SK-N-SH (cell line): Measurements from ENCODE around the gene GAS2L1. TPM values are rescaled to one million over a fixed set of nuclear protein-coding genes. Genes with fewer than 3 reads are reported as not detected.

ENCODE experiments used
- CTCF ChIA-PET: fragments of 300-600, 350-600 bp; formaldehyde crosslinking; extraction: SDS; loops from one replicate; lab custom pipeline; 2021; lab: Yijun Ruan, JAX
- POLR2A ChIA-PET: fragments of 350-600 bp; sonication (Branson Sonifier 250); formaldehyde crosslinking; extraction: SDS; loops from one replicate; lab custom pipeline; 2020; ENCODE audit warnings: antibody characterized with exemption, inconsistent platforms; lab: Yijun Ruan, JAX
- DNase-seq: peaks from one replicate; pipeline ENCODE4 v3.0.0; 2012
- H2AFZ ChIP-seq: fragments of 200-600 bp; sonication (generic); 2 replicates; pipeline ENCODE4 v1.8.1; 2016; ENCODE audit warnings: antibody characterized with exemption, mild to moderate bottlenecking, low read depth
- H3F3A ChIP-seq: fragments of 200-600 bp; sonication (generic); replicated peaks from 2 replicates; pipeline ENCODE3; 2016; ENCODE audit warnings: antibody characterized with exemption, mild to moderate bottlenecking; ENCODE audit not compliant: insufficient read depth
- H3K27ac ChIP-seq, 2 experiments: fragments of 200-500 bp in 1 of 2; fragments of 200-600 bp in 1 of 2; sonication (Bioruptor generic) in 1 of 2; sonication (generic), shearing (Covaris generic) in 1 of 2; 2 replicates each; pipeline versions ENCODE4 v1.5.1 to v1.6.1; 2014 to 2016; ENCODE audit warnings: low read depth in 2 of 2, inconsistent platforms in 1 of 2, low read length in 1 of 2, mild to moderate bottlenecking in 1 of 2, mixed read lengths in 1 of 2
- H3K27me3 ChIP-seq: fragments of 200-600 bp; sonication (generic), shearing (Covaris generic); 2 replicates; pipeline ENCODE4 v1.6.1; 2016; ENCODE audit warnings: mixed run types; ENCODE audit not compliant: insufficient read depth
- H3K36me3 ChIP-seq, 2 experiments: fragments of 200-500 bp in 1 of 2; fragments of 200-600 bp in 1 of 2; sonication (Bioruptor generic) in 1 of 2; sonication (generic) in 1 of 2; replicated peaks in 1 of 2; 2 replicates each; pipeline versions ENCODE3 to v1.5.1; 2014 to 2016; ENCODE audit warnings: low read length in 1 of 2, mild to moderate bottlenecking in 1 of 2; ENCODE audit not compliant: insufficient read depth in 2 of 2, control insufficient read depth in 1 of 2
- H3K4me1 ChIP-seq, 2 experiments: fragments of 200-500 bp in 1 of 2; fragments of 200-600 bp in 1 of 2; sonication (Bioruptor generic) in 1 of 2; sonication (generic), shearing (Covaris generic) in 1 of 2; 2 replicates each; pipeline versions ENCODE4 v1.5.1 to v1.6.1; 2014 to 2016; ENCODE audit warnings: low read depth in 1 of 2, low read length in 1 of 2, mixed run types in 1 of 2; ENCODE audit not compliant: insufficient read depth in 2 of 2, control insufficient read depth in 1 of 2
- H3K4me2 ChIP-seq: fragments of 200-600 bp; sonication (generic), shearing (Covaris generic); 2 replicates; pipeline ENCODE4 v1.6.1; 2017; ENCODE audit warnings: mixed run types
- H3K4me3 ChIP-seq, 2 experiments: fragments of 200-500 bp in 1 of 2; fragments of 200-600 bp in 1 of 2; sonication (Bioruptor generic) in 1 of 2; sonication (generic), shearing (Covaris generic) in 1 of 2; 2 replicates each; pipeline versions ENCODE4 v1.5.1 to v1.8.1; 2014 to 2016; ENCODE audit warnings: low read depth in 2 of 2, inconsistent platforms in 1 of 2, low read length in 1 of 2, mild to moderate bottlenecking in 1 of 2, mixed read lengths in 1 of 2, moderate library complexity in 1 of 2
- H3K79me2 ChIP-seq: fragments of 200-600 bp; sonication (generic); 2 replicates; pipeline ENCODE4 v1.8.1; 2017; ENCODE audit warnings: mild to moderate bottlenecking; ENCODE audit not compliant: insufficient read depth
- H3K9ac ChIP-seq: fragments of 200-600 bp; sonication (generic); 2 replicates; pipeline ENCODE4 v1.6.1; 2017; ENCODE audit warnings: mixed run types
- H3K9me2 ChIP-seq: fragments of 200-600 bp; sonication (generic); 2 replicates; pipeline ENCODE4 v1.6.1; 2017; ENCODE audit warnings: mixed run types
- H3K9me3 ChIP-seq: fragments of 200-600 bp; sonication (generic); 2 replicates; pipeline ENCODE4 v1.6.1; 2017; ENCODE audit warnings: mixed run types, mild to moderate bottlenecking, moderate library complexity
- H4K20me1 ChIP-seq: fragments of 200-600 bp; sonication (generic); 2 replicates; pipeline ENCODE4 v1.6.1; 2017; ENCODE audit warnings: mild to moderate bottlenecking, mixed run types; ENCODE audit not compliant: insufficient read depth
- CHD2 ChIP-seq: fragments of 150-350 bp; IDR thresholded peaks from 2 replicates; pipeline ENCODE4 v1.6.1; 2018; ENCODE audit warnings: low read length; ENCODE audit not compliant: partially characterized antibody
- ELF1 ChIP-seq: IDR thresholded peaks from 2 replicates; pipeline ENCODE4 v1.4.0; 2012
- FOXJ3 ChIP-seq: sonication (generic); formaldehyde crosslinking; IDR thresholded peaks from 2 replicates; pipeline ENCODE4 v1.5.1; 2020; ENCODE audit warnings: mild to moderate bottlenecking, missing genetic modification reagents
- GABPA ChIP-seq: IDR thresholded peaks from 2 replicates; pipeline ENCODE4 v1.4.0; 2012; ENCODE audit warnings: low read depth, mild to moderate bottlenecking
- GATA2 ChIP-seq: sonication (generic); formaldehyde crosslinking; IDR thresholded peaks from 2 replicates; pipeline ENCODE4 v1.5.0; 2020; ENCODE audit warnings: mild to moderate bottlenecking, missing genetic modification reagents
- MEF2A ChIP-seq: IDR thresholded peaks from 2 replicates; pipeline ENCODE4 v1.4.0; 2012; ENCODE audit warnings: low read depth, borderline replicate concordance
- MXI1 ChIP-seq: IDR thresholded peaks from 2 replicates; pipeline ENCODE4 v1.6.1; 2012; ENCODE audit warnings: mild to moderate bottlenecking, low read depth, low read length, improper control_type of control experiment
- NFIC ChIP-seq: IDR thresholded peaks from 2 replicates; pipeline ENCODE4 v1.4.0; 2012; ENCODE audit warnings: borderline replicate concordance
- NRF1 ChIP-seq: IDR thresholded peaks from 2 replicates; pipeline ENCODE4 v1.6.1; 2012; ENCODE audit warnings: low read depth, mild to moderate bottlenecking, low read length
- POLR2AphosphoS5 ChIP-seq: IDR thresholded peaks from 2 replicates; pipeline ENCODE4 v1.6.1; 2012; ENCODE audit warnings: low read depth, low read length
- RAD21 ChIP-seq: IDR thresholded peaks from 2 replicates; pipeline ENCODE4 v1.6.1; 2012; ENCODE audit warnings: mild to moderate bottlenecking, low read length
- RFX5 ChIP-seq: IDR thresholded peaks from 2 replicates; pipeline ENCODE4 v1.6.1; 2012; ENCODE audit warnings: mild to moderate bottlenecking, improper control_type of control experiment, low read length
- RXRA ChIP-seq: IDR thresholded peaks from 2 replicates; pipeline ENCODE4 v1.4.0; 2012; ENCODE audit warnings: low read depth, mild to moderate bottlenecking, borderline replicate concordance
- SIN3A ChIP-seq: IDR thresholded peaks from 2 replicates; pipeline ENCODE4 v1.6.1; 2012; ENCODE audit warnings: low read depth, mild to moderate bottlenecking, low read length, moderate library complexity, borderline replicate concordance
- TAF1 ChIP-seq: IDR thresholded peaks from 2 replicates; pipeline ENCODE4 v1.6.1; 2012; ENCODE audit warnings: low read depth, mild to moderate bottlenecking, low read length, moderate library complexity, borderline replicate concordance
- TCF12 ChIP-seq: IDR thresholded peaks from 2 replicates; pipeline ENCODE4 v1.4.0; 2012
- WGBS: methylation state at CpG from one replicate; pipeline ENCODE4 v1.1.6; 2017; ENCODE audit warnings: low lambda C conversion rate; 5-methylcytosine and 5-hydroxymethylcytosine counted together
- polyA plus RNA-seq, 3 experiments: library from polyadenylated mRNA; depleted of rRNA; stranded (reverse); fragments of >200 nt; gene quantifications; 2 replicates each; pipeline ENCODE4 v1.2.3, GENCODE V29; 2012
- TF ChIP-seq, protein P1 (sequence below): IDR thresholded peaks from 2 replicates; pipeline ENCODE4 v1.6.1; 2012; ENCODE audit warnings: mild to moderate bottlenecking, low read depth, low read length, moderate library complexity
- TF ChIP-seq, protein P2 (sequence below): fragments of 150-350 bp; IDR thresholded peaks from 2 replicates; pipeline ENCODE4 v1.6.1; 2016; ENCODE audit warnings: mild to moderate bottlenecking, low read depth, low read length
- TF ChIP-seq, protein P3 (sequence below): IDR thresholded peaks from 2 replicates; pipeline ENCODE4; 2012
- TF ChIP-seq, protein P4 (sequence below): fragments of 200-600 bp; sonication (generic); IDR thresholded peaks from 2 replicates; pipeline ENCODE4 v1.6.1; 2017; ENCODE audit warnings: antibody characterized with exemption, mild to moderate bottlenecking, moderate library complexity

GAS2L1 gene
- polyA plus RNA-seq, 1 of the 3 experiments (the other 2 are of a cell fraction): 21.8 TPM

DNA sequence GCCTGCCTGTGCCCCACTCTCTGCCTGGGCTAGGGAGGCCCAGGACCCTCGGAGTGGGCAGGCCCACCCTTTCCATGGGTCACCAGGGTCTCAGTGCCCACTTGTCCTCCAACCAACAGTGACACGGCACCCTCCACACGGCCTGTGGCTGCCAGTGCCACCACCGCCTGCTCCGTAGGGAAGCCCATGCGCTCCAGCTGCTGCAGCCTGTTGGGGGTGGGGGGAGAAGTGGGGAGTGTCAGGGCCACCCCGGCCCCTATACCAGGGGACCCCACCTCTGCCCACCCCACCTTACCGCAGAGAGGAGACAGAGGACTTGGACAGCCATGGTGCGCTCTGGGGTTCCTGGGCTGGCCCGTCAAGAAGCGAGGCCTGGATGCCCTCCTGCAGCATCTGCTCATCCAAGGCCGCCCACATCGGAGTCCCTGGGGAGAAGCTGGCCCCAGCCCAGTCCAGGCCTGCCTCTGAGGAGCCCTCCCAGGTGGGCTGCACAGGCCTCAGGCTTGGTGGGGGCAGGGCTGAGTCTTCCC, 46.4 kb upstream of the GAS2L1 start (continued):
- TF ChIP-seq TAF1: no peak
- TF ChIP-seq SIN3A: no peak
- TF ChIP-seq MEF2A: no peak
- no peak for TF ChIP-seq GABPA

DNA sequence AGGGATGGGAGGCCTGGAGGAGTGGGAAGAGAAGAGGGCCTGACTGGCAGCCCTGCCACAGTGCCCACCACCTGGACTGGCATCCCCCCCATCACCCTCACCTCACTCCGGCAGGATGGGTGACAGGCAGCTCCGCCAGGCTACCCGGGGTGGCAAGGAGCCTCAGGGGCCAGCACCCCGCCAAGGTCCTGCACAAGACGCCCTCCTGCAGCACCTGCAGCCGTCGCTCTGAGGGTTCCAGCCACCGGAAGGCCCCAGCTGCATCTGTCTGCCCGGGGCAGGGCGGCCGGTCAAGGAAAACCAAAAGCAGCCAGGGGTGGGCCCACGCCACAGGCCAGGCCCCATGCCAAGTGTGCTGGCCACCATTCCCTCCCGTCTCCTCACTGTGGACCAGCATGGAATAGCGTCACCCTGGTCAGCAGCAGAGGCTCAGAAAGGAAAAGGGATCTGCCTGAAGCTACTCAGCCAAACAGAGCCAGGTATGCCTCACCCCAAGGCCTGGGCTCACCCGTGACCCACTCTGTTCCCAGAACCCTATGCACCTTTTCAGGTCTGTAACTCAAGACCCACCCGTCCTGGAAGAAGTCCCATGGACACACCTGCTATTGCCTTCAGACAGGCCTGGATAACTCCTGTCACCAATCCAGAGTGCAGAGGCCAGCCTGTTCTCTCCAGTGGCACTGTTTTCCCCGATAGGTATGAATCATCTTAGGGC, 45.7 kb upstream of the GAS2L1 start:
- WGBS: 95% methylated on average over 15 of the region's 17 CpGs
- Histone ChIP-seq H3K27ac (no peak overlapping the region), H3K79me2 (no peaks in the 10 kb centered on the region), H3K9me3 (no peaks in the 10 kb centered on the region), H3K27me3 (no peaks in the 10 kb centered on the region), H3K9ac (no peak overlapping the region), H3K4me3 (no peak overlapping the region), H3F3A (no peaks in the 10 kb centered on the region), H3K4me2 (no peak overlapping the region), H3K36me3 (peaks cover 7 to 11% of the 10 kb centered on the region in 2 experiments), H3K9me2 (no peaks in the 10 kb centered on the region)
- ChIA-PET CTCF (interaction anchor here (1.1 to 7.7 kb wide), 3 partner anchors 15 to 405 kb away, joined by 3 to 40 read pairs (median 3); no protein-coding TSS in a partner anchor), POLR2A (no interaction called here)
- TF ChIP-seq ELF1 (no peak), GABPA (no peak), TAF1 (no peak), POLR2AphosphoS5 (no peak), RXRA (no peak), NFIC (no peak), NRF1 (no peak), RFX5 (no peak), FOXJ3 (CRISPR knock-in tag) (no peak), MEF2A (no peak), GATA2 (CRISPR knock-in tag) (no peak), TCF12 (no peak), MXI1 (no peak), RAD21 (no peak), CHD2 (no peak)
- TF ChIP-seq, protein P1, sequence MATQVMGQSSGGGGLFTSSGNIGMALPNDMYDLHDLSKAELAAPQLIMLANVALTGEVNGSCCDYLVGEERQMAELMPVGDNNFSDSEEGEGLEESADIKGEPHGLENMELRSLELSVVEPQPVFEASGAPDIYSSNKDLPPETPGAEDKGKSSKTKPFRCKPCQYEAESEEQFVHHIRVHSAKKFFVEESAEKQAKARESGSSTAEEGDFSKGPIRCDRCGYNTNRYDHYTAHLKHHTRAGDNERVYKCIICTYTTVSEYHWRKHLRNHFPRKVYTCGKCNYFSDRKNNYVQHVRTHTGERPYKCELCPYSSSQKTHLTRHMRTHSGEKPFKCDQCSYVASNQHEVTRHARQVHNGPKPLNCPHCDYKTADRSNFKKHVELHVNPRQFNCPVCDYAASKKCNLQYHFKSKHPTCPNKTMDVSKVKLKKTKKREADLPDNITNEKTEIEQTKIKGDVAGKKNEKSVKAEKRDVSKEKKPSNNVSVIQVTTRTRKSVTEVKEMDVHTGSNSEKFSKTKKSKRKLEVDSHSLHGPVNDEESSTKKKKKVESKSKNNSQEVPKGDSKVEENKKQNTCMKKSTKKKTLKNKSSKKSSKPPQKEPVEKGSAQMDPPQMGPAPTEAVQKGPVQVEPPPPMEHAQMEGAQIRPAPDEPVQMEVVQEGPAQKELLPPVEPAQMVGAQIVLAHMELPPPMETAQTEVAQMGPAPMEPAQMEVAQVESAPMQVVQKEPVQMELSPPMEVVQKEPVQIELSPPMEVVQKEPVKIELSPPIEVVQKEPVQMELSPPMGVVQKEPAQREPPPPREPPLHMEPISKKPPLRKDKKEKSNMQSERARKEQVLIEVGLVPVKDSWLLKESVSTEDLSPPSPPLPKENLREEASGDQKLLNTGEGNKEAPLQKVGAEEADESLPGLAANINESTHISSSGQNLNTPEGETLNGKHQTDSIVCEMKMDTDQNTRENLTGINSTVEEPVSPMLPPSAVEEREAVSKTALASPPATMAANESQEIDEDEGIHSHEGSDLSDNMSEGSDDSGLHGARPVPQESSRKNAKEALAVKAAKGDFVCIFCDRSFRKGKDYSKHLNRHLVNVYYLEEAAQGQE: no peak
- TF ChIP-seq, protein P2, sequence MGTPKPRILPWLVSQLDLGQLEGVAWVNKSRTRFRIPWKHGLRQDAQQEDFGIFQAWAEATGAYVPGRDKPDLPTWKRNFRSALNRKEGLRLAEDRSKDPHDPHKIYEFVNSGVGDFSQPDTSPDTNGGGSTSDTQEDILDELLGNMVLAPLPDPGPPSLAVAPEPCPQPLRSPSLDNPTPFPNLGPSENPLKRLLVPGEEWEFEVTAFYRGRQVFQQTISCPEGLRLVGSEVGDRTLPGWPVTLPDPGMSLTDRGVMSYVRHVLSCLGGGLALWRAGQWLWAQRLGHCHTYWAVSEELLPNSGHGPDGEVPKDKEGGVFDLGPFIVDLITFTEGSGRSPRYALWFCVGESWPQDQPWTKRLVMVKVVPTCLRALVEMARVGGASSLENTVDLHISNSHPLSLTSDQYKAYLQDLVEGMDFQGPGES: no peak
- TF ChIP-seq, protein P3, sequence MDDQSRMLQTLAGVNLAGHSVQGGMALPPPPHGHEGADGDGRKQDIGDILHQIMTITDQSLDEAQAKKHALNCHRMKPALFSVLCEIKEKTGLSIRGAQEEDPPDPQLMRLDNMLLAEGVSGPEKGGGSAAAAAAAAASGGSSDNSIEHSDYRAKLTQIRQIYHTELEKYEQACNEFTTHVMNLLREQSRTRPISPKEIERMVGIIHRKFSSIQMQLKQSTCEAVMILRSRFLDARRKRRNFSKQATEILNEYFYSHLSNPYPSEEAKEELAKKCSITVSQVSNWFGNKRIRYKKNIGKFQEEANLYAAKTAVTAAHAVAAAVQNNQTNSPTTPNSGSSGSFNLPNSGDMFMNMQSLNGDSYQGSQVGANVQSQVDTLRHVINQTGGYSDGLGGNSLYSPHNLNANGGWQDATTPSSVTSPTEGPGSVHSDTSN: no peak
- TF ChIP-seq, protein P4, sequence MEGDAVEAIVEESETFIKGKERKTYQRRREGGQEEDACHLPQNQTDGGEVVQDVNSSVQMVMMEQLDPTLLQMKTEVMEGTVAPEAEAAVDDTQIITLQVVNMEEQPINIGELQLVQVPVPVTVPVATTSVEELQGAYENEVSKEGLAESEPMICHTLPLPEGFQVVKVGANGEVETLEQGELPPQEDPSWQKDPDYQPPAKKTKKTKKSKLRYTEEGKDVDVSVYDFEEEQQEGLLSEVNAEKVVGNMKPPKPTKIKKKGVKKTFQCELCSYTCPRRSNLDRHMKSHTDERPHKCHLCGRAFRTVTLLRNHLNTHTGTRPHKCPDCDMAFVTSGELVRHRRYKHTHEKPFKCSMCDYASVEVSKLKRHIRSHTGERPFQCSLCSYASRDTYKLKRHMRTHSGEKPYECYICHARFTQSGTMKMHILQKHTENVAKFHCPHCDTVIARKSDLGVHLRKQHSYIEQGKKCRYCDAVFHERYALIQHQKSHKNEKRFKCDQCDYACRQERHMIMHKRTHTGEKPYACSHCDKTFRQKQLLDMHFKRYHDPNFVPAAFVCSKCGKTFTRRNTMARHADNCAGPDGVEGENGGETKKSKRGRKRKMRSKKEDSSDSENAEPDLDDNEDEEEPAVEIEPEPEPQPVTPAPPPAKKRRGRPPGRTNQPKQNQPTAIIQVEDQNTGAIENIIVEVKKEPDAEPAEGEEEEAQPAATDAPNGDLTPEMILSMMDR: no peak
- TF ChIP-seq, all 33 proteins: peak for 0
- Histone ChIP-seq H3K4me1 (no peaks in the 10 kb centered on the region; a peak in 1 of 4 replicates), H2AFZ (no peak overlapping the region), H4K20me1 (no peaks in the 10 kb centered on the region)
- peak; percentile 39 for DNase-seq
